SHP77 treated with DMSO at 0.1 percent for 48 hours (cell line): Measurements from ENCODE around the gene KCNMA1.
A peak's percentile ranks its signal among the peaks of the same experiment; 100 is the strongest.

ENCODE experiments used
- DNase-seq: peaks from one replicate; lab custom pipeline; 2025; lab: John Stamatoyannopoulos, UW

KCNMA1 gene

GRCh38 chr10:77240706-77241349, 396.8 kb downstream of the KCNMA1 start:
- DNase-seq, result no peak

- DNase-seq, result no peak
Measured at GRCh38 chr10:77240041-77240652, 397.5 kb downstream of the KCNMA1 start.

GRCh38 chr10:77237120-77237519, 400.5 kb downstream of the KCNMA1 start:
- no peak for DNase-seq

- no peak for DNase-seq
Measured at GRCh38 chr10:77236700-77237099, 400.9 kb downstream of the KCNMA1 start.

- DNase-seq, result no peak
Measured at GRCh38 chr10:77236029-77236428, 401.6 kb downstream of the KCNMA1 start.

- DNase-seq, result no peak
Measured at GRCh38 chr10:77234599-77234998, 403.0 kb downstream of the KCNMA1 start.

- DNase-seq, result no peak
Measured at GRCh38 chr10:77233466-77233865, 404.1 kb downstream of the KCNMA1 start.

GRCh38 chr10:77231884-77232610, 405.6 kb downstream of the KCNMA1 start:
- no peak for DNase-seq

- DNase-seq, result no peak
Measured at GRCh38 chr10:77231375-77231774, 406.2 kb downstream of the KCNMA1 start.

GRCh38 chr10:77230194-77230593, 407.4 kb downstream of the KCNMA1 start:
- no peak for DNase-seq

GRCh38 chr10:77229704-77230103, 407.9 kb downstream of the KCNMA1 start:
- no peak for DNase-seq

- peak; percentile 54 for DNase-seq
Measured at GRCh38 chr10:77228559-77228958, 409.0 kb downstream of the KCNMA1 start.

GRCh38 chr10:77226853-77227565, 410.6 kb downstream of the KCNMA1 start:
- DNase-seq, result no peak

GRCh38 chr10:77226452-77226851, 411.2 kb downstream of the KCNMA1 start:
- DNase-seq, result no peak

GRCh38 chr10:77226020-77226419, 411.6 kb downstream of the KCNMA1 start:
- DNase-seq, result no peak

- no peak for DNase-seq
Measured at GRCh38 chr10:77223526-77224460, 413.8 kb downstream of the KCNMA1 start.

GRCh38 chr10:77220150-77220549, 417.5 kb downstream of the KCNMA1 start:
- no peak for DNase-seq

GRCh38 chr10:77219046-77219445, 418.6 kb downstream of the KCNMA1 start:
- DNase-seq, result no peak

GRCh38 chr10:77214799-77215198, 422.8 kb downstream of the KCNMA1 start:
- DNase-seq, result no peak

GRCh38 chr10:77212632-77213031, 425.0 kb downstream of the KCNMA1 start:
- no peak for DNase-seq

GRCh38 chr10:77210645-77211044, 427.0 kb downstream of the KCNMA1 start:
- no peak for DNase-seq
